HepG2 (cell line): ENCODE data around the gene PFN4. TPM values are rescaled to one million over a fixed set of nuclear protein-coding genes. Genes with fewer than 3 reads are reported as not detected.

ENCODE experiments used
- ARNT2 ChIP-seq: sonication (generic); formaldehyde crosslinking; IDR thresholded peaks from 2 replicates; pipeline ENCODE4 v1.8.0; 2022; ENCODE audit warnings: mild to moderate bottlenecking, low read depth, missing genetic modification reagents, moderate library complexity
- HNF1B ChIP-seq: sonication (generic); formaldehyde crosslinking; IDR thresholded peaks from 2 replicates; pipeline ENCODE4 v1.5.1; 2020; ENCODE audit warnings: mild to moderate bottlenecking, moderate library complexity, missing genetic modification reagents
- POLR2A ChIP-seq, 2 experiments: IDR thresholded peaks; 2 replicates each; pipeline ENCODE4 v1.6.1; 2011; ENCODE audit warnings: low read depth in 2 of 2, low read length in 2 of 2, mild to moderate bottlenecking in 1 of 2, moderate library complexity in 1 of 2; ENCODE audit not compliant: insufficient read depth in 1 of 2
- PPARG ChIP-seq: conservative IDR thresholded peaks from 2 replicates; pipeline ENCODE4 v1.6.1; 2016; ENCODE audit warnings: missing biosample characterization, missing genetic modification reagents
- SIX1 ChIP-seq: sonication (generic); formaldehyde crosslinking; IDR thresholded peaks from 2 replicates; pipeline ENCODE4 v1.4.0; 2020; ENCODE audit warnings: missing genetic modification reagents, borderline replicate concordance
- SP1 ChIP-seq, 2 experiments: fragments of 450-650 bp in 1 of 2; sonication (generic) in 1 of 2; formaldehyde crosslinking in 1 of 2; IDR thresholded peaks; 2 replicates each; pipeline versions ENCODE4 v1.4.0 to v1.6.1; 2016 to 2020; ENCODE audit warnings: missing genetic modification reagents in 1 of 2
- TAF15 ChIP-seq: fragments of 200-400 bp; formaldehyde crosslinking; IDR thresholded peaks from one replicate; pipeline ENCODE4 v1.6.1; 2018; ENCODE audit warnings: mild to moderate bottlenecking, low read depth, low read length; ENCODE audit not compliant: poor library complexity, severe bottlenecking
- TRAFD1 ChIP-seq: sonication (generic); formaldehyde crosslinking; IDR thresholded peaks from 2 replicates; pipeline ENCODE4 v1.5.1; 2020; ENCODE audit warnings: missing genetic modification reagents, mild to moderate bottlenecking, borderline replicate concordance
- USF2 ChIP-seq, 2 experiments: sonication (generic) in 1 of 2; formaldehyde crosslinking in 1 of 2; IDR thresholded peaks; 2 replicates each; pipeline versions ENCODE4 v1.5.1 to v1.6.1; 2011 to 2020; ENCODE audit warnings: borderline replicate concordance in 1 of 2, low read depth in 1 of 2, low read length in 1 of 2, mild to moderate bottlenecking in 1 of 2, missing genetic modification reagents in 1 of 2, moderate library complexity in 1 of 2
- ZBTB8A ChIP-seq: sonication (generic); formaldehyde crosslinking; IDR thresholded peaks from 2 replicates; pipeline ENCODE4 v1.4.0; 2020; ENCODE audit warnings: mild to moderate bottlenecking, low read depth, missing genetic modification reagents, borderline replicate concordance
- ZNF205 ChIP-seq: IDR thresholded peaks from 2 replicates; pipeline ENCODE4 v1.6.1; 2018; ENCODE audit warnings: missing biosample characterization, missing genetic modification reagents
- ZNF232 ChIP-seq: sonication (generic); formaldehyde crosslinking; IDR thresholded peaks from 2 replicates; pipeline ENCODE4 v1.4.0; 2020; ENCODE audit warnings: missing genetic modification reagents, borderline replicate concordance
- ZNF343 ChIP-seq: sonication (generic); formaldehyde crosslinking; IDR thresholded peaks from 2 replicates; pipeline ENCODE4 v1.4.0; 2020; ENCODE audit warnings: mild to moderate bottlenecking, missing genetic modification reagents
- ZNF75D ChIP-seq: sonication (generic); formaldehyde crosslinking; IDR thresholded peaks from 2 replicates; pipeline ENCODE4 v1.8.1; 2023; ENCODE audit warnings: missing genetic modification reagents, mild to moderate bottlenecking, borderline replicate concordance
- ZNF781 ChIP-seq: sonication (generic); formaldehyde crosslinking; IDR thresholded peaks from 2 replicates; pipeline ENCODE4 v1.5.1; 2020; ENCODE audit warnings: borderline replicate concordance, mild to moderate bottlenecking, missing genetic modification reagents; ENCODE audit errors: not compliant biosample characterization
- polyA plus RNA-seq, 8 experiments: library from polyadenylated mRNA; depleted of rRNA in 3 of 8; stranded (reverse) in 7 of 8; unstranded in 1 of 8; fragments of >200 nt; fragmentation: Illumina TruSeq in 4 of 8; extraction: Trizol in 4 of 8; gene quantifications; 2 replicates each; pipeline versions ENCODE4 v1.2.1 to v1.2.3, GENCODE V29; 2011 to 2016; ENCODE audit warnings: low read depth in 4 of 8, missing spikeins in 1 of 8, mixed read lengths in 1 of 8; ENCODE audit not compliant: insufficient read depth in 1 of 8
- total RNA-seq, 5 experiments: library from RNA; depleted of rRNA; stranded (reverse); fragments of >200 nt; fragmentation: Illumina TruSeq; extraction: Trizol; gene quantifications; 2 replicates each; pipeline ENCODE4 v1.2.3, GENCODE V29; 2016; ENCODE audit warnings: low read depth in 1 of 5
- TF ChIP-seq, protein P1 (sequence below): sonication (generic); formaldehyde crosslinking; IDR thresholded peaks from 2 replicates; pipeline ENCODE4 v1.5.1; 2020; ENCODE audit warnings: mild to moderate bottlenecking, missing genetic modification reagents, moderate library complexity
- TF ChIP-seq, protein P2 (sequence below): sonication (generic); formaldehyde crosslinking; IDR thresholded peaks from 2 replicates; pipeline ENCODE4 v1.5.0; 2020; ENCODE audit warnings: missing genetic modification reagents, mild to moderate bottlenecking, borderline replicate concordance

The PFN4 gene
- total and polyA plus RNA-seq, 2 of the 13 experiments (the other 11 are each of a cell fraction or from before 2014, with no cell fraction given), result 0.12 to 0.20 TPM

- peak; percentile 20; the same call in 1 of the 2 replicates for TF ChIP-seq SIX1 (CRISPR knock-in tag)
- TF ChIP-seq, protein P1, sequence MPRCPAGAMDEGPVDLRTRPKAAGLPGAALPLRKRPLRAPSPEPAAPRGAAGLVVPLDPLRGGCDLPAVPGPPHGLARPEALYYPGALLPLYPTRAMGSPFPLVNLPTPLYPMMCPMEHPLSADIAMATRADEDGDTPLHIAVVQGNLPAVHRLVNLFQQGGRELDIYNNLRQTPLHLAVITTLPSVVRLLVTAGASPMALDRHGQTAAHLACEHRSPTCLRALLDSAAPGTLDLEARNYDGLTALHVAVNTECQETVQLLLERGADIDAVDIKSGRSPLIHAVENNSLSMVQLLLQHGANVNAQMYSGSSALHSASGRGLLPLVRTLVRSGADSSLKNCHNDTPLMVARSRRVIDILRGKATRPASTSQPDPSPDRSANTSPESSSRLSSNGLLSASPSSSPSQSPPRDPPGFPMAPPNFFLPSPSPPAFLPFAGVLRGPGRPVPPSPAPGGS (CRISPR knock-in tag), result peak; percentile 47; the same call in 1 of the 2 replicates
- no peak for TF ChIP-seq SP1 (IDR thresholded peaks at IDR 0.05)
- TF ChIP-seq SP1 (CRISPR knock-in tag; IDR thresholded peaks at IDR 0.05), result 0 out of 2 replicates have a peak, but pooled peaks have one; percentile 33
- TF ChIP-seq TRAFD1 (CRISPR knock-in tag), result peak; percentile 73; the same call in 1 of the 2 replicates
- no peak for TF ChIP-seq USF2 (IDR thresholded peaks at IDR 0.05; ENCODE audit: low read depth, low read length)
- TF ChIP-seq USF2 (CRISPR knock-in tag; IDR thresholded peaks at IDR 0.05; ENCODE audit: borderline replicate concordance), result no peak; the same call in none of the 2 replicates
- TF ChIP-seq ZNF232 (CRISPR knock-in tag), result peak; percentile 73; the same call in 1 of the 2 replicates
- peak; percentile 61; the same call in 1 of the 2 replicates for TF ChIP-seq ZBTB8A
- TF ChIP-seq ZNF781 (CRISPR knock-in tag), result peak; percentile 73
- peak; percentile 14; the same call in 1 of the 2 replicates for TF ChIP-seq PPARG
- TF ChIP-seq POLR2A (IDR thresholded peaks at IDR 0.05; ENCODE audit: insufficient read depth in 1 of 2, low read depth in 2 of 2, low read length in 2 of 2), result peak; percentile 71 to 85; a peak in 3 of 4 replicates
- TF ChIP-seq TAF15, result peak; percentile 4
- no peak for TF ChIP-seq ZNF75D
- no peak for TF ChIP-seq HNF1B
- TF ChIP-seq ZNF205, result peak; percentile 41; the same call in 1 of the 2 replicates
- peak; percentile 97 for TF ChIP-seq ARNT2 (CRISPR knock-in tag)
- TF ChIP-seq, protein P2, sequence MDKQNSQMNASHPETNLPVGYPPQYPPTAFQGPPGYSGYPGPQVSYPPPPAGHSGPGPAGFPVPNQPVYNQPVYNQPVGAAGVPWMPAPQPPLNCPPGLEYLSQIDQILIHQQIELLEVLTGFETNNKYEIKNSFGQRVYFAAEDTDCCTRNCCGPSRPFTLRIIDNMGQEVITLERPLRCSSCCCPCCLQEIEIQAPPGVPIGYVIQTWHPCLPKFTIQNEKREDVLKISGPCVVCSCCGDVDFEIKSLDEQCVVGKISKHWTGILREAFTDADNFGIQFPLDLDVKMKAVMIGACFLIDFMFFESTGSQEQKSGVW (CRISPR knock-in tag), result no peak
- no peak; the same call in none of the 2 replicates for TF ChIP-seq ZNF343 (CRISPR knock-in tag)
Observed at GRCh38 chr2:24083567-24084385, 39.4 kb downstream of the PFN4 start (continued).
